AG09309 (cell line): ENCODE results near the gene HMCN1.

Source experiments
- DNase-seq: peaks from one replicate; pipeline ENCODE4 v3.0.0-alpha.2; 2010; ENCODE audit warnings: low read depth
- H3K4me3 ChIP-seq: 2 replicates; pipeline ENCODE4 v1.5.1; 2011; ENCODE audit warnings: mild to moderate bottlenecking, low read depth, low read length, moderate library complexity; ENCODE audit not compliant: control insufficient read depth
- TF ChIP-seq, protein P1 (sequence below): IDR thresholded peaks from 2 replicates; pipeline ENCODE4 v1.5.1; 2011; ENCODE audit warnings: mild to moderate bottlenecking, low read depth, low read length, inconsistent platforms; ENCODE audit not compliant: insufficient read depth, control insufficient read depth; ENCODE audit errors: missing control alignments

HMCN1 gene

DNA sequence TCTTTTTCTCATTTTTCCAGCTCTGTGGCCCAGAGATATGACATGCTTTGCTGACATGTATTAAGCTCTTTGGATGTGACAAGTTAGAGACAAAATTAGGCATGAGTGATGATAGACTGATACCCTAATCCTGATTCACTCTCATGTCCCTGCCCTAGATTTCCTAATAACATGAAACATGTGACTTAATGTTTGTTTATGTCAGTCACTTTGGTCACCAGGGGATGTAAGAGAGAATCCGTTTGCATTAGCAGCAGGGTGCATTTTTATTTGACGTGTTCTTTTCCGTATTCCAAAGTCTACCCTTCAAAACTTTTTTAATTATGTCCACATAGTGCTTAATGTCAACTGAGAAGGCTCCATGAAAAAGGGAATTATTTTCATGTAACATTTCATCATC, 192.4 kb downstream of the HMCN1 start:
- no peak overlapping the region for H3K4me3 ChIP-seq
- TF ChIP-seq, protein P1, sequence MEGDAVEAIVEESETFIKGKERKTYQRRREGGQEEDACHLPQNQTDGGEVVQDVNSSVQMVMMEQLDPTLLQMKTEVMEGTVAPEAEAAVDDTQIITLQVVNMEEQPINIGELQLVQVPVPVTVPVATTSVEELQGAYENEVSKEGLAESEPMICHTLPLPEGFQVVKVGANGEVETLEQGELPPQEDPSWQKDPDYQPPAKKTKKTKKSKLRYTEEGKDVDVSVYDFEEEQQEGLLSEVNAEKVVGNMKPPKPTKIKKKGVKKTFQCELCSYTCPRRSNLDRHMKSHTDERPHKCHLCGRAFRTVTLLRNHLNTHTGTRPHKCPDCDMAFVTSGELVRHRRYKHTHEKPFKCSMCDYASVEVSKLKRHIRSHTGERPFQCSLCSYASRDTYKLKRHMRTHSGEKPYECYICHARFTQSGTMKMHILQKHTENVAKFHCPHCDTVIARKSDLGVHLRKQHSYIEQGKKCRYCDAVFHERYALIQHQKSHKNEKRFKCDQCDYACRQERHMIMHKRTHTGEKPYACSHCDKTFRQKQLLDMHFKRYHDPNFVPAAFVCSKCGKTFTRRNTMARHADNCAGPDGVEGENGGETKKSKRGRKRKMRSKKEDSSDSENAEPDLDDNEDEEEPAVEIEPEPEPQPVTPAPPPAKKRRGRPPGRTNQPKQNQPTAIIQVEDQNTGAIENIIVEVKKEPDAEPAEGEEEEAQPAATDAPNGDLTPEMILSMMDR: no peak
- no peak for DNase-seq

DNA sequence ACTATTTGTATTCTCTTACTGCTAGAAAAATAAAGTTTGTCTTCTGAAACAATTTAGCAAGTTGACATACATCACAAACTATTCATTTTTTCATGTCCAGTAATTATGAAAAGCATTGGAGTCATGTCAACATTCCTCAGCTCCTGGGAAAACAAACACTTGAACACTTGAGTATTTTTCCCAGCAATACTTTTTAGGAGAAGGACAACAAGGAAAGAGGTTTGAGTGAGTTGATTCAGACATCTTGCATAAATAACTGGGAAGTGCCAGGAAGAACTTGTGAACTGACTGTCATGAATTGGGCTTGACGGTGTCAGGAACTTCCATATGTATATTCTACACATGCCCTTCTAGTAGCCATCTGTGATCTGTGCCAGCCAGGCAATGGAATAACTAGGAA, 195.6 kb downstream of the HMCN1 start:
- TF ChIP-seq, protein P1: no peak
- DNase-seq: no peak
- H3K4me3 ChIP-seq: no peak overlapping the region

DNA sequence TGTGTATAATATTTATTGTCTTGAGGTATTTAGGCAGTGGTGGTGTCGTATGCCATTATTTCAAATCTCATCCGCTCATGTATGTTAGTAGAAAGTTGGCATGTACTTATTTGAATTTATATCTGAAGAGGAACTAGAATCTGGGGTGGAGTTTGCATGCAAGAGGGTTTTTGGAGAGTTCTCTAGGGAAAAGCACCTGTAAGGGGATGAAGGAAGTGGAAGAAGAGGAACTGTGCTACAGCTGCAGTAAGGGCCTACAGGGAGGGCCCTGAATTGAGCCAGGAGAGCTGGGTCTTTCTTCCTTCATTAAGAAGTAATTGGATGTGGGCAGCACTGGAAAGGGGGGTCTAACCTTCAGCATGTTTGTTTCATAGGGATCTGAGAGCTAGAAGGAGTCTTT, 197.2 kb downstream of the HMCN1 start:
- no peak for DNase-seq

DNA sequence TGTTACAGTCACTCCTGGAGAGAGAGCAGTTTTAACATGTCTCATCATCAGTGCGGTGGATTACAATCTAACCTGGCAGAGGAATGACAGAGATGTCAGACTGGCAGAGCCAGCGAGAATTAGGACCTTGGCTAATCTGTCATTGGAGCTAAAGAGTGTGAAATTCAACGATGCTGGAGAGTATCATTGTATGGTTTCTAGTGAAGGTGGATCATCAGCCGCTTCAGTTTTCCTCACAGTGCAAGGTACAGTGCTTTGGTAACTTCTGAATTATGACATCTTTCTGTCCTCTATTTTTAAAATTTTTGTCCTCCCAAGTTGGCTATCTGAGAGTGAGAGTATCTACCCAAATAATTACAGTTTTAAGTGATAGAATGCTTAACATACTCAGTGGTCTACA, 199.4 kb downstream of the HMCN1 start:
- TF ChIP-seq, protein P1: no peak
- no peak for DNase-seq

More for the DNA sequence above, 197.2 kb downstream of the HMCN1 start:
- TF ChIP-seq, protein P1: no peak
- H3K4me3 ChIP-seq: no peak overlapping the region

DNA sequence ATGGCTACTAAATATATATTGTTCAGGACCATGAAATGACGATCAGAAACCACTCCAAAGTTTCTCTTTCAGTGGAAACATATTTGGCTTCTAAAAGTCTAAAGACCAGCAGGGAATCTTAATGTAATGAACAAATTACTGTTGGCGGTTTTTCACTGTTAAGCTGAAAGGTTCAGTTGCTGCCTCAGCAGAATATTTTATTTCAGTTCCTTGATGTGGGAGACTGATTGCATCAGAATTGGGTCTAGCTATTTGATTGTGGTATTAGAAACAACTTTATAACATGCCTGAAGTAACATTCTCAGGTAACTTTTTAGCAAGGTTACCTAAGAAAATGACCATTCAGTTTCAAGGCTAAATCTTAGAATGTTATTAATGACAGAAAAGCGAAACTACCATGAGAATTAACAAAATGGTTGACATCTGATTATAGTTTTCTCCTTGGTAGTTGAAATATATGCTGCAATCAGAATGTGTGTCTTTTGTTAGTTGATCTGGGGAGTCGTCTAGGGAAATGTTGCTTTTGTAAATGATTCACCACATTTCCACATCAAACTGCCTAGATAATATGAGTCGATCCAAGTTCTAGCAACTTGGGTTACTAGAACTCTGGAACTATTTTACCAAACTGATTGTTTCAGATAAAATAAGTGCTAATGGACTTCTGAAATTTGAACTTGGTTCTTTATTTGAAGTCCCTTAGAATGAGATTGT, 200.4 kb downstream of the HMCN1 start:
- DNase-seq: peak; percentile 68
- no peak overlapping the region for H3K4me3 ChIP-seq
- TF ChIP-seq, protein P1: no peak

More for the DNA sequence above, 199.4 kb downstream of the HMCN1 start:
- no peak overlapping the region for H3K4me3 ChIP-seq

DNA sequence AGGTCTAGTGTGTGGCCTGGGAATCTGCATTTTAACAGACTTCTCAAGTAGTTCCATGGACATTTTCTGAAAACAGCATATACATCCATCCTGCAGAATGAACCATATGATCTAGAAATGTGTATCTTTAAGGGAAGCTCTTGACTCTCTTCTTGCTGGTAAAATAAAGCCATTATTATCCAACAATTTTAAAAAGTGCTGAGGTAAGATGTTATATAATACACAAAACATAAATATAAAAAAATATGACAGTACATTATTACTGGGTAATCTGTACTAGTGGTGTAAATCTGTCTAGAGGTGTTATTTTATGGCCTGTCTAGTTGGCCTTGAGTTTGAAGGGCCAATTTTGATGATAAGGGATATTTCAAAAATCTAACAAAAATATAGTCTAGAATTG, 201.2 kb downstream of the HMCN1 start:
- no peak overlapping the region for H3K4me3 ChIP-seq
- TF ChIP-seq, protein P1: no peak
- no peak for DNase-seq

DNA sequence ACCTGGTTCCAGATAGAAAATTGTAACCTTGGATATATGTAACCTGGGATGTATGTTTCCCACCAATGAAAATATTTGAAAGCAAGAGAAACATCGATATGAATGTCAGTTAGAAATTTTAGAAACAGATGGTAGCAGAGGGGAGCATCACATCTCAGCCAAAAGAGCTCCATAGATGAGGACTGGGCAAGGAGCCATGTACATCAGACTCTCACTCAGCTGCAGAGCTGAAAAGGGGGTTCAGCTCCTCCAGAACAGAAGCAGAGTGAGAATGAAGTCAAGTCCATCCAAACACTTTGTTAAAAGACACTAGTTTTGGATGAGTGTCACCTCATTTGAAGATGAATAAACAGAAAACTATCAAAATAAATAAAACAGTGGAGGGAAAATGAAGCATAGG, 202.4 kb downstream of the HMCN1 start:
- TF ChIP-seq, protein P1: no peak
- H3K4me3 ChIP-seq: no peak overlapping the region
- DNase-seq: no peak
